NCI-H1092 treated with DMSO at 0.1 percent for 48 hours (cell line): Measurements from ENCODE around the gene CCNL2.

Experiments used
- DNase-seq: peaks from one replicate; lab custom pipeline; 2025; lab: John Stamatoyannopoulos, UW

Gene CCNL2

DNA sequence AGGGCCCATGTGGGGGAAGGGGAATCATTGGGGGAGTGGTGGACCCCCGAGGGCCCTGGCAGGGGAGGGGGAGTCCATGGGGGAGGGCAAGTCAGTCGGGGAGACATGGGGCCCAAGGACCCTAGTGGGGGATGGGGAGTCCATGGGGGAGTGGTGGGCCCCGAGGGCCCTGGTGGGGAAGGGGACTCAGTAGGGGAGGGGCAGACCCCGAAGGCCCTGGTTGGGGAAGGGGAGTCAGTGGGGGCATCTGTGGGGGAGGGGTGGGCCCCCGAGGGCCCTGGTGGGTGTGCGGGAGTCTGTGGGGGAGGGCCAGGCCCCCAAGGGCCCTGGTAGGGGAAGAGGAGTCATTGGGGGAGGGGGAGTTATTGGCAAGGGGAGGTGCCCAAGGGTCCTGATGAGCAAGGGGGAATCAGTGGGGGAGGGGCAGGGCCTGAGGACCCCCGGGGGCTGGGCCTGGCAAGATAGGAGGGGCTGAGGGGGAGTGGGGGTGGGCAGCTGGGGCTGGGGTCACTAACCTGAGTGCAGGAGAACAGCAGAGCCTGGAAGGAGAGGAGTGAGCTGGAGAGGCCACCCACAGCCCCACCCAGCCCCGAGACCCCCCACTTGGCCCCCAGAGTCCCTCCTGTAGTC, 42.9 kb downstream of the CCNL2 start:
- no peak for DNase-seq

DNA sequence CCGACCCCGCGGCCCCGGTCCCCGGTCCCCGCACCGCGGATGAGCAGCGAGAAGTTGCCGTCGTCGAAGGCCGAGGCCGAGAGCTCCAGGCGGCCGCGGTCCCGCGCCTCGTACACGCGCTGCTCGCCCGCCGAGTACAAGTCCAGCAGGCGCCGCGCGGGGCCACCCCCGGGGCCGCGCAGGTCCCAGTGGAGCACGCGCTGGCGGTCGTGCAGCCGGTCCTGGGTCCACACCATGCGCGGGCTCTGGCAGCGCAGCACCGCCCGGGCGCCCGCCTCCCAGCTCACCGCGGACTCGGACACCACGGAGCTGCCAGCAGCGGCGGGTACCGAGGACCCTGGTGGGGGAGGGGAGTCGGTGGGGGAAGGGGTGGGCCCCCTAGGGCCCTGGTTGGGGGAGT, 43.7 kb downstream of the CCNL2 start:
- no peak for DNase-seq

DNA sequence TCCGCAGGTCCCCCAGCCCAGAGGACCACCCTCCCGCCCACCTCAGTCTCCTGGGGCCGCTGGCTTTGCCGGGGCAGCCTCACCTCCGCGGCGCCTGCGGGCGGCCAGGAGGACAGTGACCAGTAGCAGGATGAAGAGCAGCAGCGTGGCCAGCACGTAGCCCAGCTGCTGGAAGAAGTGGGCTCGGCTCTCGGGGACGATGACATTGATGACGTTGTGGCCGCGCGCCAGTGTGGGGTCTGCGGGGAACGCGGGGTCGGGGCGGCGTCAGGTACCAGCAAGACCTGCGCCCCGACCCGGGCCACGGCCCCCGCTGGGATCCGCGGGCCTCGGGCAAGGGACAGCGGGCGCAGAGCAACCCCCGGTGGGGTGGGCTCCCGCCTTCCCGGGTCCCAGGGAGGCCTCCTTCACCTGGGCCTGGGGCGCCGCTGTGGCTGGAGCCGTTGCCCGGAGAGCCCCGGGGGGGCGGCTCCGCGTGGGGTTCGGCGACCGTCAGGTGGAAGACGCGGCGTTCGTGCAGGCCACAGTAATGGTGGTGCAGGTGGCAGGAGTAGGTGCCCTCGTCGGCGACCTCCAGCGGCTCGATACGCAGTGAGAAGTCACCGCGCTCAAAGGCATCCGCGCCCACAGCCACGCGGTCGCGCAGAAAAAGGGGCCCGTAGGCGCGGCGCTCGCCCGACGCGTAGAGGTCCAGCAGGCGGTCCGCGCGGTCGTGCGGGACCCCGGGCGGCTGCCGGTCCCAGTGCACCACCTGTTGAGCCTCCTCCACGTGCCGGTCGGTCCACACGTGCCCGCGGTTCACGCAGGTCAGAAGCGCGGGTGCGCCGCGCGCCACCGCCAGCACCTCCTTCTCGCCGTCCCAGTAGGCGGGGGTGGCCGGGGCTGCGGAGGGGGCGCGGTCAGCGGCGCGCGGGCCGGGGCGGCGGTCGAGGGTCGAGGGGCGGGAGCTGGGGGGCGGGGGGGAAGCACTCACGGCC, 44.6 kb downstream of the CCNL2 start:
- no peak for DNase-seq

DNA sequence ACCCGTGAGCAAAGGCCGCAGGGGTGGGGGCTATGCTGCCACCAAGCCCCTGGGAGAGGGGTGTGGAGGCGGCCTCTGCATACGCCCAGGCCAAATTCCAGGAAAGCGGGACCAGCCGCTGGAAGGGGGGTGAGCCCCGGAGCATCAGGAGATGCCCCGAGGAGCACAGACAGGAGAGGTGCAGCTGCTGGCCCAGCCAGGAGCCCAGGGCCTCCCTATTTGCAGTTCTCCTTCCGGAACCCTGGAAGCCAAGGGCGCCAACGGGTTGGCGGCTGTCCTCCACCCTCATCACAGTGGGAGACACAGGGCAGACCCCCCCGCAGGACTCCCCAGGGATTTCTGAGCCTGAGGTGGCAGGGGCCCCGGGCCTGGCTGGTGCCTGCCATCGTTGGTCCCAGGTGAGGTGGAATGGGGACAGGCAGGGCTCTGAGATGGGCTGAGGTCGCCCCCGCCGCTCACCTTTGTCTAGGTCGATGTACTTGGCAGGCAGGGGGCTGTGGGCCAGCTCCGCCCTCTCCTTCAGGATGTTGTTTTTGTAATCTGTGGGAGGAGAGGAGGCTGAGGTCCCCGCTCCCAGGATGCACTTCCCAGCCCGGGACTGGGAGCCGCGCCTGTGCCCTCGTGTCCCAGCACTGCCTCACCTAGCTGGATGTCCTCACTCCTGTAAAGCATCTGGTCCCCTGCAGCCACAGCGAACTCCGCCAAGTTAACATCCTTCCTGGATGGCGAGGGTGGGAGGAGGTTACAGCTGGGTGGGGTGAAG, 45.6 kb downstream of the CCNL2 start:
- no peak for DNase-seq

DNA sequence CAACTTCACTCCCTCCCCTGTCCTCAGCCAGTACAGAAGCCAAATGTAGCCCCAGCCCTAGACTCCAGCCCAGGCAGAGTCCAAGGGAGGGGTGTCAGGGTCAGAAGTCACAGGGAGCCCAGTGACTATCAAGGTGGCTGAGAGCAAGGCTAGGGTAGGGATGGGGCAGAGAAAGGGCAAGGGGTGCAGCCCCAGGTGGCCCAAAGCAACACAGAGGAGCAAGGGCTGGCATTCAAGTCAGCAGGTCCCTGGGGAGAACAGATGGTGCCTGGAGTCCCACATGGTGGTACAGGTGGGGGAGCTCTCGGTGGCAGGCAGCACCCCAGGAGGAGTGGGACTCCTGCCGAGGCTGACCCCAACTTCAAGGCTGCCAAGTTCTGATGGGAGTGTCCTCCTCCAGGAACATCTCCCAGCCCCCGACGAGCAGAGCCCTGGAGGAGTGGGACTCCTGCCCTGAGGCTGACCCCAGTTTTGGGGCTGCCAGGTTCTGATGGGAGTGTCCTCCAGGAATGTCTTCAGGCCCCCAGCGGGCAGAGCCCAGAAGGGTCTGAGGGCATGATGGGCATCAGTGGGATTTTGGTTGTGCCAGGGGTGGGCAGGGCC, 46.2 kb downstream of the CCNL2 start:
- no peak for DNase-seq

DNA sequence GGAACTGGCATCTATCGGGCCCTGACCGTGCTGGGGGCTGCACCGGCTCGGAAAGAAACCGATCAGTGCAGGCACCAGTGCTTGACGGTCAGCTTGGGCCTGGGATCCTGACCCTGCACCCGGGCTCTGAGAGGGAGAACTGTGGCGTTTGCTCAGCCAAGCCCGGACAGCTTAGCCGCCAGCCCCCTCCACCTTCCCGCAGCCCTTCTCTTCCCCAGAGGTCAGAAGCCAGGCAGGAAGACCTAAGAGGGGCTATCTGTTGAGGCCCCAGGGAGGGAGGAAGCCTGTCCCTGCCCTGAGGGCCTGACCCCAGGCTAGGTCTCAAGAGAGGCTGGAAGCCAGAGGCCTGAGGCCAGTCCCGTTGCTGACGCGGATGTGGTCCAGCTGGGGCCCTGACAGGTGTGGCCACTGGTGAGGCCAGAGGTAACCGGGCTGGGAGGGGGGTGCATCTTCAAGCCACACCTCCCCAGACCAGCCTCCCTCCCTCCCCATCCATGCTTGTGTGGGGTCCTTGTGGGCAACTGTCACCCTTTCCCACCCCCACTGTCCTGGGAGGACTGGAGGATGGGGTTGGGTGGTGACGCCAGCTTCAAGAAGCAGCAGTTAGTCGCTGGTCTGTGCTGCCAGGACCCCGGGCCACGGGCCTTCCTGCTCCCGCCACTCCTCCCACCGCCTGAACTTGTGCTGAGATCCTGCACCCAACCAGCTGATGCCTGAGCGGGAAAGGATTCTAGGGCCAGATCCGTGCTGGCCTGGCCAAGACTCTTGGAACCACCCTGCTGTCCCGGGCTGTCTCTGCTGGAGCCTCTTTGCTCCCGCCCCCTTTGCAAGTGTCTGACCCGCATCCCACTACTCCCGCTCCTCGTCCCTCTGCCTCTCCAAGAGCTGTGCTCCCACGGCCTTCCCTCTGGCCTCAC, 47.4 kb downstream of the CCNL2 start:
- DNase-seq = no peak

DNA sequence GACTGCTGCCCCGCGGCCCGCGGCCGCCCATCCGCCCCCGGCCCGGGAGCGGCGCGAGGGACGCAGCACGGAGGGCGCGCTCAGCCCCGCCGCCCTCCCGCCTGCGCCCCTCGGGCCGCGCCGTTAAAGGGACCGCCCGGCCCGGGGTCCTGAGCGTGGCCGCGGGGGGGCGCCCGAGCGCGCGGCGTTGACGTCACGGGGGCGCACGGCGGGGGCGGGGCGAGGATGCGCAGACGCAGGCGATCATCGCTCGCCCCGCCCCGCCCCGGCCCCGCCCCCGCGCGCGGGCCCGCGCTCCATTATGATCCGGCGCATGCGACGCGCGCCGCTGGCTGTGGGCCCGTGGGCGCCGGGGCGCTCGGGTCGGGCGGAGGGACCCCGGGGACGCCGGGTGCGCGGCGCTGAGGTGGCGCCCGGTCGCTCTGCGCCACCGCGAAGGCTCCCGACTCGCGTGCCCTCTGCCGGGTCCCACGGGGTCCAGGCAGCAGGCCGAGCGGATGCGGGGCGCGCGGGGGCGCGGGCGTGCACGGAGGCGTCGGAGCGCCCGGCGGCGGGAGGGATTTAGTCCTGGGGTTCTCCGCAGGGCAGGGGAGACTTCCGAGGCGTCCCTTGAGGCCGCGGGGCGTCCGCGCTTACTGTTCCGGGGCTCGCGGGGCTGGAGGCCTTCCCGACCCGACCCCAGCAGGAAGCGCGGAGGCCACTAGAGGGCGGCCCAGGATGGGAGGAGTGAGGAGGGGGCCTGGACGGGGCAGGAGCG, 49.7 kb downstream of the CCNL2 start, which contains the start of gene DVL1:
Gene DVL1, minus strand, starts transcription at position 163 of the 757 bp plus-strand sequence. CDS start 353 bp downstream, outside the sequence.
- DNase-seq = no peak

DNA sequence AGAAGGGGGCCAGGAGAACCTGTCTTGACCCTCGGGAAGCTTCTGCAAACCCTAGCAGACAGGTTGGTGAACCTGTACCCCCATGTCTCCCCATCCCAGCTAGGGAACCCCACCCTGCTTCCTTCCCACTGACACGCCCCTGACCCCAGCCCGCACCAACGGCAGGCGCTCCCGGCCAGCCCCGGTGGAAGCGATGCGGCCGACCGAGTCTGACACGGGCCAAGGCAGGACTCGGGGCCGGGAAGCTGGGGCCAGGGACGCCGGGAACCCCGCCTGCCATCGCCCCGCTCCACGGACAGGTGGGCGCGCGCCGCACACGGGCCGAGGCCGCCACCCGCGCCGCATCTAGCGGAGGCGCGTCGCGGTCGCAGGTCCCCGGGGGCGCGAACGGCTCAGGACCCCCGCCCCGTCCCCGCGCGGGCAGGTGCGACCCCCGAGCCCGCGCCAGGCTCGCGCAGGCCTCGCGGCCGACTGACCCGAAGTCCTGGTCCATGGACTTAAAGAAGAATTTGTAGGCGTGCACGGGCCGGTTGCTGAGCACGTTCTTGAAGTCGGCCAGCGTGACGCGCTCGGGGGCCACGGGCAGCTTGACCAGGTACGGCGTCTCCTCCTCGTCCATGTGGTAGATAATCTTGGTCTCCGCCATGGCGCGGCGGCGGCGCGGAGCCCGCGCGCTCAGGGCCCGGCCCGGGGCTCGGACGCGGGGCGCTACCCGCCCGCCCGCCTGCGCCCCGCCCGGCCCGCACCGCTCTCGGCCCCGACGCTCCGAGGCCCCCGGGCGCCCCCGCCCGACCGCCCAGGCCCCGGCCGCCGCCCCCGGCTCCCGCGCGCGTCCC, 50.5 kb downstream of the CCNL2 start:
- DNase-seq = no peak

DNA sequence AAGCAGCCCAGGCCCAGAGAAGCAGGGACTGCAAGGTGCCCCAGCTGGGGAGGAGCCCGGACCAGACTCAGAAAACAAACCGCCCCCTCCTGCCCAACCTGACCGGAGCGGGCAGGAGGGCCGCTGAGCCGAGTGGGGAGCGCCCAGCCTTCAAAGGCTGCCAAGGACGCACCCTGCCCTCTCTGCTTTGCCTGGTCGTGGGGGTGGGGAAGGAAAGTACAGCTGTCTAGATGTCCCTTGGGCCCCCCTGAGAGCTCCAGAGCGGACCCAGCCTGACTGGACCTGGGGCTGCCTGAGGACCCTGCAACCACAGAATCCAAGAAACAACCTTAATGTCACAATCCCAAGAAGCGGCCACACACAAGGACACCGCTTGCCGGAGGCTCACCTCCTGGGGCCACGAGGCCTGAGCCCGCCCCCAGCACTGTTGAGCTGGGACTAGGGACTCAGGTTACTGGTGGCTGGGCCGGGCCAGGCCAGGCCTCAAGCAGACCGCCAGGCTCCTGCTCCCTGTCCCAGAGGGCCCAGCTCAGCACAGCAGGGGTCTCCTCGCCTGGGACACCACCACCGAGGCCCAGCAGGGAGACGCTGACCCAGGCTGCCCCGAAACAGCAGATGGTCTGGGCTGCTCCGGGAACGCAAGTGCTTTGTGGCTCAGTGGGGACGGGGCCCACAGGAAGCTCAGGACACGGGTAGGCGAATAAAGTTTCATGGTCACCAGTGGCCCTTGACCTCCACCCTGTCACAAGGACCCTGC, 51.3 kb downstream of the CCNL2 start:
- no peak for DNase-seq

DNA sequence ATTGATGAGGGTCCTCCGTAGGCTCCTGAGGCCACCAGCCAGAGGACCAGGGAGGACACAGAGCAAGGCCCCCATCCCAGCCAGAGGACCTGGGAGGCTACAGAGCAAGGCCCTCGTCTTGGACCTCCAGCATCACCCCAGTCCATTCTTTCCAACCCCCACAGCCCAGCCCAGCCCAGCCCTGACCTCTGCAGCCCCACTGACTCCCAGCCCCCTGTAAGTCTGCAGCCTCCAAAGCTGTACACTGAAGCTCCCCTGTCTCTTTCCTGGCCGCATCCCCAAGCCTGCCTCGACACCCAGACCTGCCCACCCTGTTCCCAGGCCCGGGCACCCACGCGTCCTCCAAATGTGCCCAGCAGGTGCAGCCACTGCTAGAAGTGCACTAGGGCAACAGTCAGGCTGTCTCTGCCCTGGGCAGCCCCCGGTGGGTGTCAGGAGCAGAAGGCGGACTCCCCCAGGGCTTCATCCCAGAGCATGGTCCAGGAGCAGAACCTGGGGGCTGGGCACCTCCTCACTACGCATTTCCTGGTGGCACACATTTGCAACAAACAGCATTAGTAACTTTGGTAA, 52.0 kb downstream of the CCNL2 start:
- DNase-seq = no peak

DNA sequence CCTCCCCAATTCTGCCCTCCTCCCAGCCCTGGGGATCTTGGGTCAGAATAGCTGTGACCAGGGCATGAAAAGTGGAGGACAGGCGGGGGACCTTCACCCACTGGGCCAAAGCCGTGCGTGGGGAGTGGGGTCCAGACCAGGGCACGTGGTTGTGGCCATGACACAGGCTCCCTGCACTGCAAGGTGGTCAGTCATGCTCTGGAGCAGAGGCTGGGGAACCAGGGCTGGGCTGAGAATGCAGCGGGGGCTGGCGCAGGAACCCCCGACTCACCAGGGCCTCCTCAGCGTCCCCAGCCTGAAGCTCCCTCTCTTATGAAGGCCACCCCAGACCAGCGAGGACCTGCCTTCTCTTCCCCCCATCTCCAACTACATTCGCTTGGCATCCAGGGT, 52.6 kb downstream of the CCNL2 start:
- no peak for DNase-seq

DNA sequence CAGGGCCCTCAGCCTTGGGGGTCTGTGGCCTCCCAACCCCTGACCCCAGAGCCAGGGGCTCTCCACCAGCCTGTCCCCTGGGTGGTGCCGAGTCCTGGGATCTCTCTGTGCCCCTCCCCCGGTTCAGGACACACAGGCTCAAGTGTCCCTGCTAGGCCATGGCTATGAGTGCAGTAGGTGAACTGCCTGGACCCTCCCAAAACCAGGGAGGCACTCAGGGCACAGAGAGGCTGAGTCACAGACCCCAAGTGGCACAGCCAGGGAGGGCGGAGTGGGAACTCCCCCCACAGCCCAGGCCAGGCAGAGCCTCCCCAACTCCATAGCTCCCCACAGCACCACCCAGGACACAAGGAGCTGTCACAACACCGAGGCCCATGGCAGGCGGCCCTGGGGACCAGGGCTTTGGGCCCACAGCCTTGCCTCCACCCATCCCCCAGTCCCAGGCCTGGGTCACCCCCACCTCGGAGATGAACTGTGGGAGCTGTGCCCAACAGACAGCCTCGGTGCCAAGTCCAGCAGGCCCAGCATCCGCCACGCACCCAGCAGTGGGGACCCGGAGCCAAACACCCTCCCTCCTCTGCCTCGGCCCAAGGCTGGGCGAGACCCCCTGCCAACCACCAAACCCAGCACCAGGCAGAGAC, 53.2 kb downstream of the CCNL2 start:
- DNase-seq = no peak

DNA sequence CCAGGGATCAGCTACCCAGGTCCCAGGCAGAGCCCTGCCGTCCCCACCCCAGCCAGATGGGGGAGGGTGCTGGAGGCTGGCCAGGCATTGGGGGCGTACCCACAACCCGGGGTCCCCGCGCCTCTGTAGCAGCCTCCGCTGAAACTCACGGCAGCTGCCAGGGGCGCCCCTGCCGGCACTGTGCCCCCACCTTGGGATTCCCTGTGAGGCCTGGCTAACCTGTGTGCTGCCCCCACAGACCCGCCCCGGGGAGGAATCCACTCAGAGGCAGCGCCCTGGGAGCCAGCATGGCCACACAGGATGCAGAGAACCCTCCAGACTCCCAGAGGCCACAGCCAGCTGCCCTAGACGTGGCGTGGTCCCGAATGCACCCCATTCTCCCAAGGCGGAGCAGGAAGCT, 53.8 kb downstream of the CCNL2 start:
- no peak for DNase-seq

DNA sequence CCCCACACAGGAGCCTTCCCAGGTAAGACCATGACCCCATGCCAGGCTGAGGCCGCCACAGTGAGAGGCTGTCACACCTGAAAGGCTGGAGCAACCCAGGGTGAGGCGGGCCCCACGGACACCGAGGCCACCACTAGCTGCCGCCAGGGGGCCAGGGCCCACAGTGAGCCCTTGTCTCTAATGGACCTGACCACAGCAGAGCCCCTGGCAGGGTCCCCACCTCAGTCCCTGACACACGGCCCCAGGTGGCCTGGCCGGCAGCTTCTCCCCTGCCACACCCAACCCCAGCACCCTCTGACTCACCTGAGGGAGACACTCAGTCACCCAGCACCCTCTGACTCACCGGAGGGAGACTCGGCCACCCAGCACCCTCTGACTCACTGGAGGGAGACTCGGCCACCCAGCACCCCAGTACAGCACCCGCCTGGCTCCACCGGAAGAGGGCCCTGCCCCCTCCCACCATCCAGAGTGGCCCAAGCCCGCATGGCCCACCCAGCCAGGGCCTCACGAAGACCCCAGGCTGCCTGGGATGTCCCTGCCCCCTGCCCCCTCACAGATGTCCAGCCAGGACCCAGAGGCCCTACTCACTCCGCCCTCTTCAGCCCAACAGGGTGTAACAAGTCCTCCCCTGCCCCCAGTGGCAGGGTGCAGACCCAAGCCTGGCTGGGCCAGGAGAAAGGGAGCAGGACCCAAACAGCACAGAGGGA, 54.3 kb downstream of the CCNL2 start:
- DNase-seq = no peak

DNA sequence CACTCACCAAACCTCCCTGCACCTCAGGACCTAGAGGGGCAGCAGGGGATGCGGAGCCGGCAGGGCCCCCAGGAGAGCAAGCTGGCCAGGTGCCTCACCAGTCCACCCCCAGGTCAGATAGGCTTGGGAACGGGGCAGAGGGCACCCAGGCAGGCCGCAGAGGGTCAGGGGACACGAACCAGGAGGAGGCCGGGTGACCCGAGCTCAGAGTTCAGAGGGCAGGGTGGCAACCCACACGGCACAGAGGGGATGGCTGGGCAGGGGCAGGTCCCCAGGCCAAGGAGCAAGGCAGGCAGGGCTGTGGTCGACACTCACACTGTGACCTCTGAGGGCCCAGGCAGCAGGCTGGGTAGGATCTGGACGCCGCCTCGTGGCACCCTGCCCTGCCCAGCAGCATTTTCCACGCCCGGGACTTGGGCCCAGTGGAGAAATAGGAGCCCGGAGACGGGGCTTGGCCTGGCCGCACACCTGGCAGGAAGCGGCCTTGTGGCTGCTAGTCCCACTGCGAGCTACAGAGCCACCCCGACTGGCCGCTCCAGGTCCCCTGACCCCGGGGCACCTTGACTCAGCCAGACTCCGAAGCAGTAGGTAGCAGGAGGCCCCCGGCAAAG, 55.2 kb downstream of the CCNL2 start:
- DNase-seq = no peak

DNA sequence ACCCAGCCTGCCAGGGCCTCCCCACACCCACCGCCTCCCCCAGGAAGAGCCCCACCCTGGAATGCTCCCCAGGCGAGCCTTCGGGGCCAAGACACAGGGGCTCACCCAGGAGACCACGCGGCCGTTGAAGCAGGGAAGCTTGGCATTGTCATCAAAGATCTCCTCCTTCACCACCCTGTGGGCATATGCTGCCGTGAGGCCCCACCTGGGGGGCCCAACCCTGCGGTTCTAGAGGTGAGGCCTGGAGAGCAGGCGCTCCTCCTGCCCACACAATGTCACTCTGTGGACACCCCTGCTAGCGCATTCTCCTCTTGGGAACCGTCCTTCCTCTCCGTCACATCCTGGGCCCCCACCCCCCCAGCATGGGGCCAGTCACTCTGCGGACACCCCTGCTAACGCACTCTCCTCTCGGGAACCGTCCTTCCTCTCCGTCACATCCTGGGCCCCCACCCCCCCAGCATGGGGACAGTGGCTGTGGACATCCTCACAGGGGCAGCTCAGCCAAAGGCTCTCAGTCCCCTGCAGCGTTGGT, 56.5 kb downstream of the CCNL2 start:
- DNase-seq = no peak
